Tibial nerve (tissue), 4 donors: ENCODE data around the gene MAP1B. TPM values are rescaled to one million over a fixed set of nuclear protein-coding genes. Genes with fewer than 3 reads are reported as not detected.

Experiments
- DNase-seq, 2 donors: peaks; one replicate each; pipeline ENCODE4 v3.0.0-alpha.2; 2019; ENCODE audit warnings: low spot score in 2 of 2
- H3K27ac ChIP-seq, 4 donors: fragments of 200-600 bp; sonication (generic) in 3 of 4; one replicate each; pipeline ENCODE4 v1.5.1; 2017 to 2019; ENCODE audit warnings: mild to moderate bottlenecking in 1 of 4
- H3K27me3 ChIP-seq, 2 donors: fragments of 200-600 bp; sonication (generic) in 1 of 2; one replicate each; pipeline versions ENCODE4 v1.5.1 to v1.6.0; 2017 to 2019
- H3K36me3 ChIP-seq, 3 donors: fragments of 200-600 bp; sonication (generic); one replicate each; pipeline ENCODE4 v1.5.1; 2018 to 2019
- H3K4me1 ChIP-seq, 4 donors: fragments of 200-600 bp; sonication (generic) in 3 of 4; one replicate each; pipeline ENCODE4 v1.5.1; 2017 to 2019
- H3K4me3 ChIP-seq, 4 donors: fragments of 200-600 bp; sonication (generic) in 3 of 4; one replicate each; pipeline ENCODE4 v1.5.1; 2017 to 2019; ENCODE audit warnings: mild to moderate bottlenecking in 1 of 4, moderate library complexity in 1 of 4
- H3K9me3 ChIP-seq, 4 donors: fragments of 200-600 bp; sonication (generic) in 3 of 4; one replicate each; pipeline ENCODE4 v1.5.1; 2017 to 2019
- EP300 ChIP-seq, 2 donors: sonication (generic); formaldehyde crosslinking; IDR thresholded peaks; one replicate each; pipeline ENCODE4 v1.6.1; 2017; ENCODE audit warnings: antibody characterized with exemption in 2 of 2, mild to moderate bottlenecking in 1 of 2
- POLR2A ChIP-seq, 2 donors: fragments of 450-650 bp; IDR thresholded peaks; one replicate each; pipeline ENCODE4 v1.6.1; 2017; ENCODE audit warnings: antibody characterized with exemption in 2 of 2, mild to moderate bottlenecking in 2 of 2, moderate library complexity in 2 of 2
- WGBS, 2 donors: methylation state at CpG; one replicate each; pipeline ENCODE4 v1.1.5; 2018; 5-methylcytosine and 5-hydroxymethylcytosine counted together
- total RNA-seq, 4 donors: library from RNA; depleted of rRNA; stranded (reverse); fragments of >200 nt; gene quantifications; one replicate each; pipeline ENCODE4 v1.1.0, GENCODE V29; 2016
- TF ChIP-seq, protein P1 (sequence below), 5 experiments: fragments of 200-600 bp in 3 of 5; fragments of 450-650 bp in 2 of 5; sonication (generic) in 3 of 5; IDR thresholded peaks; one replicate each; pipeline ENCODE4 v1.5.1; 2016 to 2019; ENCODE audit warnings: antibody characterized with exemption in 5 of 5, mild to moderate bottlenecking in 3 of 5, moderate library complexity in 2 of 5

The MAP1B gene
- total RNA-seq, 4 donors from 2014 or later = 223 to 587 (median 472) TPM

DNA sequence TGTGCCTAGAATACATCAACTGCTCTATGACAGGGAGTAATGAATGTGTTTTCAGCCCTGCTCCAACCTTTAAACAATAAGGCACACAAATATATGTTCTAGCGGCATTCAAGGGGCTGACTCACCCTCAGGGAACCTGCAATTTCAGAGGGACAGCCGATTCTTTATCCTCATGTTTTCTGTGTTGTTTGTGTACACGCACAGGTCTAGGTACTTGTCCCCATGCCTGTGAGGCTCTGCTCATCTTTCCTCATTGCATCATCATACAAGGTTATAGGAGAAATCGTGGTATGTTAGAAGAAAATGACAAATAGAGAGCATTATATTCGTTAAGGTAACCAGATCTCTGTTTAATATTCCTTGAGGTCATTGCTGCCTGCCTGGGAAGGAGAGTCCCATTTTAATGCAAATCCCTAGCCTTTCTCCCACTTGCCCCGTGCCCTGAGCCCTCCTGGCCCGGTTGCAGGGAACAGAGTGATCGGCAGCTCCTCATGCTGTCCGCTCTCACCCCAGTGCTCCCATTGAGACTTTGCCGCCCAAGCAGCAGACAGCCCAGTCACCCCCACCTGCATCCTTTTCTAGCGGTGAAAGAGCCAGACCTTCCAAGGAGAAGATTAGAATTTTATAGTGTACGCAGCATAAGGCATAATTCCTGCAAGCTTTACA lies 14.6 kb downstream of the MAP1B start:
- no peak for TF ChIP-seq EP300 (IDR thresholded peaks at IDR 0.05)
- no peak for TF ChIP-seq POLR2A (IDR thresholded peaks at IDR 0.05)
- TF ChIP-seq, protein P1, sequence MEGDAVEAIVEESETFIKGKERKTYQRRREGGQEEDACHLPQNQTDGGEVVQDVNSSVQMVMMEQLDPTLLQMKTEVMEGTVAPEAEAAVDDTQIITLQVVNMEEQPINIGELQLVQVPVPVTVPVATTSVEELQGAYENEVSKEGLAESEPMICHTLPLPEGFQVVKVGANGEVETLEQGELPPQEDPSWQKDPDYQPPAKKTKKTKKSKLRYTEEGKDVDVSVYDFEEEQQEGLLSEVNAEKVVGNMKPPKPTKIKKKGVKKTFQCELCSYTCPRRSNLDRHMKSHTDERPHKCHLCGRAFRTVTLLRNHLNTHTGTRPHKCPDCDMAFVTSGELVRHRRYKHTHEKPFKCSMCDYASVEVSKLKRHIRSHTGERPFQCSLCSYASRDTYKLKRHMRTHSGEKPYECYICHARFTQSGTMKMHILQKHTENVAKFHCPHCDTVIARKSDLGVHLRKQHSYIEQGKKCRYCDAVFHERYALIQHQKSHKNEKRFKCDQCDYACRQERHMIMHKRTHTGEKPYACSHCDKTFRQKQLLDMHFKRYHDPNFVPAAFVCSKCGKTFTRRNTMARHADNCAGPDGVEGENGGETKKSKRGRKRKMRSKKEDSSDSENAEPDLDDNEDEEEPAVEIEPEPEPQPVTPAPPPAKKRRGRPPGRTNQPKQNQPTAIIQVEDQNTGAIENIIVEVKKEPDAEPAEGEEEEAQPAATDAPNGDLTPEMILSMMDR (IDR thresholded peaks at IDR 0.05) = no peak
- H3K27me3 ChIP-seq = no peaks in the 10 kb centered on the region
- H3K9me3 ChIP-seq = no peaks in the 10 kb centered on the region
- H3K4me1 ChIP-seq = peaks cover 0 to 27% (median 6%) of the 10 kb centered on the region in 4 donors
- no peak overlapping the region for H3K4me3 ChIP-seq
- DNase-seq = no peak
- no peak overlapping the region for H3K27ac ChIP-seq
- peaks cover 0 to 30% (median 0%) of the 10 kb centered on the region in 3 donors for H3K36me3 ChIP-seq
- 73 to 77% methylated on average over 12 of the region's 12 CpGs for WGBS, 2 donors

DNA sequence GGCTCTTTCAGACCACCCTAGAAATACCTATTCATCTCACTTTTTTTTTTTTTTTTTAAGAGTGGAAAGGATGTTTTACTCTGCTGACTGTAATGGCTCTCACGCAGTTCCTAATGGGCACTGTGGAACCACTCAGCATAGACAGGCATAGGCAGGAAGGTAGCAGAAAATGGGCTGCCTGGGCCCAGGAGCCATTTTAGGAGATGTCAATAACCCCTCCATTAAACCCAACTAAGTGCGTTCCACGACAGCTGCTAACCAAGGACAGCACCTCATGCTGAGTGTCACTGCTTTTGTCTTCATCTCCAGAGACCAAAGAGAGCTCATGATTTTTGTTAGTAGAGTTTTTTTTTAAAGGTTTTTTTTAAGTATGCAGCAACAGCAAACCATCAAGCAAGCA lies 15.3 kb downstream of the MAP1B start:
- 78 to 87% methylated on average over 3 of the region's 3 CpGs for WGBS, 2 donors
- H3K27ac ChIP-seq = no peak overlapping the region
- H3K36me3 ChIP-seq = peaks cover 0 to 24% (median 0%) of the 10 kb centered on the region in 3 donors
- DNase-seq = peak in 1 of 2 donors; percentile 3
- H3K9me3 ChIP-seq = no peaks in the 10 kb centered on the region
- no peak for TF ChIP-seq POLR2A (IDR thresholded peaks at IDR 0.05)
- no peak for TF ChIP-seq EP300 (IDR thresholded peaks at IDR 0.05)
- TF ChIP-seq, protein P1 (IDR thresholded peaks at IDR 0.05) = no peak
- peaks cover 0 to 27% (median 3%) of the 10 kb centered on the region in 4 donors for H3K4me1 ChIP-seq
- H3K27me3 ChIP-seq = no peaks in the 10 kb centered on the region
- no peak overlapping the region for H3K4me3 ChIP-seq

DNA sequence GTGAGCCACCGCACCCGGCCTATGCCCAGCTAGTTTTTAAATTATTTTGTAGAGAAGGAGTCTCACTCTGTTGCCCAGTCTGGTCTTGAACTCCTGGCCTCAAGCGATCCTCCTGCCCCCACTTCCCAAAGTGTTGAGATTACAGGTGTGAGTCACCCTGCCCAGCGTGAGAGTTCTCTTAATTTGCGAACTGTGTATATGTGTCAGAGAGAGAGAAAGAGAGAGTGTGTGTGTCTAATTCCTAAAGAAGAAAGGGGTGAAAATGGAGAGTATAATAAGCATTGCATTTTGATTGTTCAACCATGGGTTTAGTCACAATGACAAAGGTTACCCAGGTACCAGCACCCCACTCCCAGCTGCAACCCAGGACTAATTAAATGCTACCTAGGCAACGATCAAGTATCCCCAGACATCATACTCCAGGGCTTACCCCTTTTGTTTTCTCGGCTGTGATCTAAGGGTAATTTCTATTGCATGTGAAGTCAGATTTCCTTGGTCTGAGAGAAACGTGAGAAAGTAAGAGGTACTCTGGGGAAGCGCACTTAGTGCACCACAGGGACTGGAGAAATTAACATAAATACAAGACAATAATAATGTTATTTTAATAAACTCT lies 16.6 kb downstream of the MAP1B start:
- Histone ChIP-seq H3K4me3 (no peak overlapping the region), H3K27ac (no peak overlapping the region), H3K4me1 (peaks cover 0 to 27% (median 3%) of the 10 kb centered on the region in 4 donors), H3K36me3 (peaks cover 0 to 11% (median 0%) of the 10 kb centered on the region in 3 donors), H3K9me3 (no peaks in the 10 kb centered on the region), H3K27me3 (no peaks in the 10 kb centered on the region)
- TF ChIP-seq, protein P1 (IDR thresholded peaks at IDR 0.05) = no peak
- TF ChIP-seq EP300 (IDR thresholded peaks at IDR 0.05) = no peak
- no peak for TF ChIP-seq POLR2A (IDR thresholded peaks at IDR 0.05)
- WGBS, 2 donors = 82 to 84% methylated on average over 9 of the region's 9 CpGs
- no peak for DNase-seq

DNA sequence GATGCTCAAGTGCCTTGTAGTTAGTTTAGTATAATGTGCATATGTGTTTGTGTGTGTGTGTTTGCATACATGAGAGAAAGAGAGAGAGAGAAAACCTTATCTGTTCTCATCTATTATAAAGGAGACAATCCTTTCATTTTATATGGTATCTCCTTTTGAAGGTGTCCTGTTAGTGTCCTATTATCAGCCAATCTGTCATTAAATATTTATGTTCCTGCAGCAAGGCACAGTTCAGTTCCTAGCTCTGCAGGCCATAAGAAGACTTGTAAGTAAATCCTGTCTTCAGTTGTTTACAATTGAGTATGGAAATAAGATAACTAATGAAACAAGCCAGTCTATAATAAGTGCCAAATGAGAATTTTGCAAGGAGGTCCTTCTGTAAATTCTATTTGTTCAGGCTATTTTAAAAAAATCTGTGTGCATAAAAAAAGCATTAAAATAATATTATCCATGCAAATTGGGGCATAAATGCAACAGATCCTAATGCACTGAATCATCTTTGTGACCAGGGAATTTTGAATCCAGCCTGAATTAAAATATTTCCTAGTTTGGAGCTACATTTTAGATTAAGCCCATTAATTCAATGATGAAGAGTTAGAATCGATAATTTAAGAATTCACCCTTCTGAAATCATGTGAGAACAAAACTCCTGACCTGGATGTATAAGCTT lies 18.1 kb downstream of the MAP1B start:
- Histone ChIP-seq H3K27me3 (no peaks in the 10 kb centered on the region), H3K36me3 (peaks cover 0 to 1% (median 0%) of the 10 kb centered on the region in 3 donors), H3K9me3 (no peaks in the 10 kb centered on the region), H3K4me3 (no peak overlapping the region), H3K4me1 (peaks cover 0 to 37% (median 10%) of the 10 kb centered on the region in 4 donors), H3K27ac (no peak overlapping the region)
- 78 to 91% methylated on average over 1 of the region's 1 CpG for WGBS, 2 donors
- DNase-seq = peak in 1 of 2 donors; percentile 1
- TF ChIP-seq, protein P1 (IDR thresholded peaks at IDR 0.05) = no peak
- TF ChIP-seq POLR2A (IDR thresholded peaks at IDR 0.05) (no peak), EP300 (IDR thresholded peaks at IDR 0.05) (no peak)
